GM12801 (cell line): Measurements from ENCODE around the gene TMEM202.

Experiments
- CTCF ChIP-seq: IDR thresholded peaks from one replicate; pipeline ENCODE4 v1.5.1; 2011; ENCODE audit warnings: control low read depth; ENCODE audit not compliant: insufficient read length; ENCODE audit errors: extremely low read depth

TMEM202 gene

GRCh38 chr15:72426753-72427152 lies 28.6 kb downstream of the TMEM202 start:
- TF ChIP-seq CTCF, result no peak

GRCh38 chr15:72437650-72438316 lies 39.7 kb downstream of the TMEM202 start:
- no peak for TF ChIP-seq CTCF

- TF ChIP-seq CTCF, result no peak
Observed at GRCh38 chr15:72445426-72445825, 47.3 kb downstream of the TMEM202 start.

GRCh38 chr15:72450805-72451204 lies 52.7 kb downstream of the TMEM202 start:
- no peak for TF ChIP-seq CTCF

- no peak for TF ChIP-seq CTCF
Observed at GRCh38 chr15:72451224-72451623, 53.1 kb downstream of the TMEM202 start.

- no peak for TF ChIP-seq CTCF
Observed at GRCh38 chr15:72456684-72457083, 58.6 kb downstream of the TMEM202 start.
